GM18909 (cell line): ENCODE data around the gene MDM2.
A peak's percentile ranks its signal among the peaks of the same experiment; 100 is the strongest.
"Not testable (repeated sequence)": the region's sequence is repeated elsewhere in the genome, so short reads cannot be mapped to it uniquely, and the experiment has no call there.

Experiments used
- ATAC-seq: cut with Tn5 transposase; IDR thresholded peaks from one replicate; pipeline ENCODE4 v1.9.1; 2021; ENCODE audit warnings: mild to moderate bottlenecking; ENCODE audit not compliant: unreplicated experiment, poor library complexity

Gene MDM2

DNA sequence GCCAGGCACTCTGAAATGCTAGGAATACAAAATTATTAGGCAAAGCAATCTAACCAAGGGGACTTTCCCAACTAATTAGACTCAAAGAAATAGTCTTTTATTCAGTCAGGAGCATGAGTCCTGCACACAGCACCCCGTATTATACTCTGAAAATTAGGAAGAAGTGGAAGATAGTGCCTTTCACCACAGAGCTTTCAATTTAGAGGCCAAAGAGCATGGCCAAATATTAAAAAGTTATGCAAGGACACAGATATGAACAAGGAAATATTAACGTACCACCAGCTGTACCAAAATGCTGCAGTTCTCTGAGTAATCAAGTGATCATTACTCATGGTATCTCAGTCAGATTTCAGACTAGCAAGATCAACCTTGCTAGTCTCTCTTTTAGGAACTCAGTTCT lies 22.6 kb upstream of the MDM2 start:
- no peak for ATAC-seq

DNA sequence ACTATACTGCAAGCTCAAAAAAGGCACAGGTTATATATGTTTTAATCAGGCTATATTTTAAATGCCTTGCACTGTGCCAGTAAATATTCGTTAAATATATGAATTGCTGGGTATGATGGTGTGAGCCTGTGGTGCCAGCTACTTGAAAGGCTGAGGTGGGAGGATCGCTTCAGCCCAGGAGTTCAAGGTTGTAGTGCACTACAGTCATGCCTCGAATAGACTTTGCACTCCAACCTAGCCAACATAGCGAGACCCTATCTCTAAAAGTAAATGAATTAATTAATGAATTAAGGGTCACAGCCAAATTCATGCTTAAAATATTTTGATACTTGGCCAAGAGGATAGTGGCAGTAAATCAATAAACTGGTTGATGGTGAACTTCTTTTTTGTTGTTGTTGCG lies 22.2 kb upstream of the MDM2 start:
- ATAC-seq = no peak

DNA sequence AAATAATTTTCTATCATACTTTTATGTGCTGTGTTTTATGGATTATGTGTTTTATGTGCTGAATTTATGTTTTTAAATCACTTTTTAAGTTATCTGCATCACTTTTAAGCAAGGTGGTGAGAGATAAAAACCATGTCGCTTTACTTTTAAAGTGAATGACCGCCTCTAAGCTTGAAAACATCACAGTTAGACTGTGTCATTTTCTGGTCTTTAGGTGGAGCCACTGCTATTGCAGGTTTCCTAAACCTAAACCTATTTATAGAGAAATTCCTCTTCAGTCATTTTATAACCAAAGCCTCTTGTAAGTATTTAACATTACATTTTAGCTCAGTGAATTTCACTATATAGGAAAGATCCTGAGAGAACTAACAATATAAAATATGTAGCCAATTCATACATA lies 21.0 kb upstream of the MDM2 start:
- ATAC-seq = no peak

DNA sequence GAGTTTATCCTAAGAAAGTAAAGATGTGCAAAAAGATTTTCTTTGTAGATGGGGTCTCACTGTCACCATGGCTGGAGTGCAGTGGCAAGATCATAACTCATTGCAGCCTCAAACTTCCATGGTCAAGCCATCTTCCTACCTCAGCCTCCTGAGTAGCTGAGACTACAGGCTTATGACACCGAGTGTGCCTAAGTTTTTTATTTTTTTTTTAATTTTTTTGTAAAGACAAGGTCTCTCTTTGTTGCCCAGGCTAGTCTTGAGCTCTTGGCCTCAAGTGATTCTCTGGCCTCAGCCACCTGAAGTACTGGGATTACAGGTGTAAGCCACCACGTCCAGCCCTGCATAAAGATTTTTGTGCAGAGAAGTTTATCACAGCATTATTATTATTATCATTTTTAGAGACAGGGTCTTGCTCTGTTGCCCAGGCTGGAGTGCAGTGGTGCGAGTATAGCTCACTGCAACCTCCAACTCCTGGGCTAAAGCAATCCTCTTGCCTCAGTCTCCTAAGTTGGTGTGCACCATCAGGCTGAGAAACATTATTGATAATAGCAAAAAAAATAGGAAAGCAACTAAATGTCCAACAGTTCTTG lies 19.3 kb upstream of the MDM2 start:
- no peak for ATAC-seq

DNA sequence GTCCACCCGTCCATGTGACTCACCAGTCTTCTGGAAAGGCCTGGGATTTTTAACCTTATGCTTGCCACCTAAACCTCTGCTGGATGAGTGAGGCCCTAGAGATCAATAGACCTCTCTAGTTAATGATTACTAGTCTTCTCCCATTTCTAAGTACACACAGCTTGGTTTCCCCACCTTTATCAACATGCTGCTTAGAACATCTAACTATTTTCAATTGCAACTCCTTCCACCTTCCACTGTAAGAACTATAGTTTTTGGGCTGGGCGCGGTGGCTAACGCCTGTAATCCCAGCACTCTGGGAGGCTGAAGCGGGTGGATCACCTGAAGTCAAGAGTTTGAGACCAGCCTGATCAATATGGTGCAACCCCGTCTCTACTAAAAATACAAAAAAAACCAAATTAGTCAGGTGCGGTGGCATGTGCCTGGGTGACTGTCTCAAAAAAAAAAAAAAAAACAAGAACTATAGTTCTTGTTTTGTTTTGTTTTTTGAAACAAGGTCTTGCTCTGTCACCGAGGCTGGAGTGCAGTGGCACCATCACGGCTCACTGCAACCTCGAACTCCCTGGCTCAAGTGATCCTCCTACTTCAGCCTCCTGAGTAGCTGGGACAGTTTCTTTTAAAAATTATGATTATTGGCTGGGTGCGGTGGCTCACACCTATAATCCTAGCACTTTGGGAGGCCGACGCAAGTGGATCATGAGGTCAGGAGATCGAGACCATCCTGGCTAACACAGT lies 18.7 kb upstream of the MDM2 start:
- ATAC-seq = no peak

DNA sequence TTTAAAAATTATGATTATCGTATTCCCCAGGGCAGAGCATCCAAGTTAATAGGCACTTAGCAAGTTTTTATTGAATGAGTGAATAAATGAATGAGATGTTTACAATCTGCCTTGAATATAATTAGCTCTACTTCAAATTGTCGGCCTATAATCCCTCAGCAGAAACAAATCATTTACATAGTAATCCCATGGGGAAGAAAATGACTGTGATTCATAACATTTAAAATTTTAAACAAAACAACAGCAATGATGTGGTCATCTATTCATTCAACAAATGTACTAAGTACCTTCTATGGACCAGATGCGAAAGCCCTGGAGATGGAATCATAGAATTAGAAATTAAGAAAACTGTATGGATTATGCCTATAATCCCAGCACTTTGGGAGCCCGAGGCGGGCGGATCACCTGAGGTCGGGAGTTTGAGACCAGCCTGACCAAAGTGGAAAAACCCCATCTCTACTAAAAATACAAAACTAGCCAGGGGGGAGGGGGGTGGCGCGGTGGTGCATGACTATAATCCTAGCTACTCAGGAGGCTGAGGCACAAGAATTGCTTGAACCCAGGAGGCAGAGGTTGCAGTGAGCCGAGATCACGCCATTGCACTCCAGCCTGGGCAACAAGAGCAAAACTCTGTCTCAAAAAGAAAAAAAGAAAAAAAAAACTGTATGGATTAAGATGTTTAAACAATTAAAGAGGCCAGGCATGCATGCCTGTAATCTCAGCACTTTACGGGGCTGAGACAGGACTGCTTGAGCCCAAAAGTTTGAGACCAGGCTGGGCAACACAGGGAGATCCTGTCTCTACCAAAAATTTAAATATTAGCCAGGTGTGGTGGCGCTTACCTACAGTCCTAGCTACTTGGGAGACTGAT lies 17.7 kb upstream of the MDM2 start:
- no peak for ATAC-seq

DNA sequence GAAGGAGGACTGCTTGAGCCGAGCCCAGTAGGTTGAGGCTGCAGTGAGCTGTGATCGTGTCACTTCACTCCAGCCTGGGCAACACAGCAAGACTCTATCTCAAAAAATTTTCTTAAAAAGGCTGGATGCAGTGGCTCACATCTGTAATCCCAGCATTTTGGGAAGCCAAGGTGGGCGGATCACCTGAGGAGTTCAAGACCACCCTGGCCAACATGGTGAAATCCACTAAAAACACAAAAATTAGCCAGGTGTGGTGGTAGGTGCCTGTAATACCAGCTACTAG lies 17.1 kb upstream of the MDM2 start:
- ATAC-seq = no peak

DNA sequence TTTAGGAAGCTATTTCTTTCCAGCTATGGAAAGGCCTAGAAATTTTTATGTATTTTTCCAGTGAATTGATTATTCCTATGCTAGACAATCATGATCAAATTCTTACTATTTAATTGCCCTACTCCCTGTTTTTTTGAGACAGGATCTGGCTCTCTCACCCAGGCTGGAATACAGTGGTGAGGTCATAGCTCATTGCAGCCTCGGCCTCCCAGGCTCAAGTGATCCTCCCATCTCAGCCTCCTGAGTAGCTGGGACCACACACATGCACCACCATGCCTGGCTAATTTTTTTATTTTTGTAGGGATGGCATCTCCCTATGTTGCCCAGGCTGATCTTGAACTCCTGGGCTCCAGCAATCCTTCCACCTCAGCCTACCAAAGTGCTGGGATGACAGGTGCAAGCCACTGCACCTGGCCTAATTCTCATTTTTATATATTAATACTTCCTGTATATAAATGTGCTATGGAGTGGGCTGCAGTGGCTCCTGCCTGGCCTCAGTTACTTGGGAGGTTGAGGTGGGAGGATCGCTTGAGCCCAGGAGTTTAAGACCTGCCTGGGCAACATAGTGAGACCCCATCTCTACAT lies 16.0 kb upstream of the MDM2 start:
- ATAC-seq = no peak

DNA sequence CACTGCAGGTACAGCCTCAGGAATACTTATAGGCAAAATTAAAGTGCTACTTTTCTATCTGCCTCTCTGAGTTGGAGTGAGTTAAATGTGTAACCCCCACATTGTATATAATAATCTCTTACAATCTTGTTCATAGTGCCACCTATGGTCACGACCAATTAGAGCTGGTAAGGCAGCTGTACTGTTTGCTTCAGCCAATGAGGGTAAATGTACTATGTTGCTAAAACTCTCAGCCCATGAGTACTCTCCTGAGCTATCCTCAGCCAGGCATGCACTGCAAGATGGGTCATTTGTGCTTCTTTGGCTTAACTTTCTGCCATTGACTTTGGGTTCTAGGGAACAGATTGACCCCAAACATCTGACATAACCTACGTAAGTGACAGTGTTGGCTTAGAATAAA lies 15.0 kb upstream of the MDM2 start:
- ATAC-seq = peak; percentile 87

DNA sequence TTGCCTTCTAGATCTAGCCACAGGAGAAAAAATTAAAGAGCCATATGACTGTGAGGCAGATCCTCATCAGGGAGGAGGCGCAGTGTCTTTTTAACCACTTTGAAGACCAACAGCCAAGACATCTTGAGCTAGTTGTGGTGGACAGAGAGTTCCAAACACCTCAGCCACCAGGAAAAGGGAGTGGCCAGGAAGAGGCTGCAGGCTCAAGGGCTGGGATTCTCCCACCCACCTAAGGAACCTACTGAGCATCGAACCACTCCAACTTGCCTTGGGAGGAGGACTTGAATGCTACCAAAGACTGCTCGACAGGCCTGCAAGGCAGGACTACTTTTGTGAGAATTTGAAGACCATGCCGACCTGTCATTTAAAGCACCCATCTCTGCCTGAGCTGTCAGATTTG lies 14.5 kb upstream of the MDM2 start:
- ATAC-seq = peak; percentile 13

DNA sequence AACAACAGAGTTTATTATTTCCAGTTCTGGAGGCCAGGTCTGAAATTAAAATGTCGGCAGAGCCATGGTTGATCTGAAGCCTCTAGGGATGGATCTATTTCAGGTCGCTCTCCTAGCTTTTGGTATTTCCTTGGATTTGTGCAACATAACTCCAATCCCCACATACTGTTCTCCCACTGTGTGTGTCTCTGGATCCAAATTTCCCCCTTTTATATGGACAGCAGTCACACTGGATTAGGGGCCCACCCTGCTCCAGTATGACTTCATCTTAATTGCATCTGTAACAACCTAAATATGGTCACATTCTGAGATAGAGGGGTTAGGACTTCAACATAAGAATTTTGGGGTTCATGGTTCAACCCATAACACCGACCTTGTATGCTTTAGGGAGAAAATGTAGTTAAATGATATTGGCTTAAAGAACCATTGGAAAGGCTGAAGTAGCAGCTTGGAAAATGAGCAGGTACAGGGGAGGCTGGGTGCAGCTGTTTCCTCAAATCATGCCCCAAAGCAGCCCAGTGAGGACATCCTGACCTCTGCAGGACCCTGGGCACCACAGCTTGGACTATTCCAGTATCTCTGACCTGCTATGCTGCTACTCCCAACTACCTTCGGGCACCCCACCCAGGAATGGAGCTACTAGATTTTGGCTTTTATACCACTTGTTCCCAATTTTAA lies 13.9 kb upstream of the MDM2 start:
- no peak for ATAC-seq

DNA sequence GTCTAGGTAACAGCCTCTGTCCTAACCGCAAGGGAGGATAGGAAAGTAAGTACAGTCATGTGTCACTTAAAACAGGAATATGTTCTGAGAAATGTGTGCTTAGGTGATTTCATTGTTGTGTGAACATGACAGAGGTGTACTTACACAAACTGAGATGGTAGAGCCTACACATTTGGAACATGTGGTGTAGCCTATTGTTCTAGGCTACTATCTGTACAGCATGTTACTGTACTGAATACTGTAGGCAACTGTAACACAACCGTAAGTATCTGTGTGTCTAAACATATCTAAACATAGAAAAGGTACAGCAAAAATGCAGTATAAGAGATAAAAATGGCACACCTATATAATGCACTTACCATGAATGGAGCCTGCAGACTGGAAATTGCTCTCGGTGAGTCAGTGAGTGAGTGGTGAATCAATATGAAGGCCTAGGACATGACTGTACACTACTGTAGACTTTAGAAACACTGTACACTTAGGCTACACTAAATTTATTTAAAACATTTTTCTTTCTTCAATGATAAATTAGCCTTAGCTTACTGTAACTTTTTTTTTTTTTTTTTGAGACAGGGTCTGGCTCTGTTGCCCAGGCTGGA lies 13.2 kb upstream of the MDM2 start:
- ATAC-seq = no peak

DNA sequence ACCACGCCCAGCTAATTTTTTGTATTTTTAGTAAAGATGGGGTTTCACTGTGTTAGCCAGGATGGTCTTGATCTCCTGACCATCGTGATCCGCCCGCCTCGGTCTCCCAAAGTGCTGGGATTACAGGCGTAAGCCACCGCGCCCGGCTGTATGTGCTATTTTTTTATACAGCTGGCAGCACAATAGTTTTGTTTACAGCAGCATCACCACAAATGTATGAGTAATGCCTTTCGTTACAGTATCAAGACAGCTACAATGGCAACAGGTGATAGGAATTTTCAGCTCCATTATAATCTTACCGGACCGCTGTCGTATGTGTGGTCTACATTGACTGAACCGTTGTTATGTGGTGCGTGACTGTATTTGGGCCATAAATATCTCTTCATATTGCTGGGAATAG lies 11.6 kb upstream of the MDM2 start:
- ATAC-seq = no peak

DNA sequence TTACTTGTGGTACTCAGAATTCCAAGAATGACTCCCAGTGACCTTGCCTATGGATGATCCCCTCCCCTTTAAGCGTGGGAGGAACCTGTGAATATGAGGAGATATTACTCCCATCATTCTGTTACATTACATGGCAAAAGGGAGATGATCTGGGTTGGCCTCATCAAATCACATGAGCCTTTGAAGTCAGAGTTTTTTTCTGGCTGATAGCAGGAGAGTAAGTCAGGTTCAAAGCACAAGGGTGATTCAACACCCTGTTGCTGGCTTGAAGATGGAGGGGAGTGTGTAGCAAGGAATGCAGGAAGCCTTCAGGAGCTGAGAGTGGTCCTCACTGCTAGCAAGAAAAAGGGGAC lies 9.1 kb upstream of the MDM2 start:
- ATAC-seq = no peak

DNA sequence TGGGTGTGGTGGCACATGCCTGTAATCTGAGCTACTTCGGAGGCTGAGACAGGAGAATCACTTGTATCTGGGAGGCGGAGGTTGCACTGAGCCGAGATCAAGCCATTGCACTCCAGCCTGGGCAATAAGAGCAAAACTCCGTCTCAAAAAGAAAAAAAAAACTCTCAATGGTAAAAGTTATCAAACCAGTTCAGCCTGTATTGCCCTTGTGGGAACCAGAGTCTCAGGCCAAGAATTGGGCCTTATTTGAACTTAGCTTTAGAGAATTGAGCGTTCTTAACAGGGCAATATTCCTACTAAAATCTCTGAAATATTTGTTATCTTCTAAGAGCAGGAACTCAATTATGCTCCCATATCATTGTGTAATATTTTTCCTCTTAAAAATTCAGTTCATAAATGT lies 7.7 kb upstream of the MDM2 start:
- ATAC-seq = no peak

DNA sequence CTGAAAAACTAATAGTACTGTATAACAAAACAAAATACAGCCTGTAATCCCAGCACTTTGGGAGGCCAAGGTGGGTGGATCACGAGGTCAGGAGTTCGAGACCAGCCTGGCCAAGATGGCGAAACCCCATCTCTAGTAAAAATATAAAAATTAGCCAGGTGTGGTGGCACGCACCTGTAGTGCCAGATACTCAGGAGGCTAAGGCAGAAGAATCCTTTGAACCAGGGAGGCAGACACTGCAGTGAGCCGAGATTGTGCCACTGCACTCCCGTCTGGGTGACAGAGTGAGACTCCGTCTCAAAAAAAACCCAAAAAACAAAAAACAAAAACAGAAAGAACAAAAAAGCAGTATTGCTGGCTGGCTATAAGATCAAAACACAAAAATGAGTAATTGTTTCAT lies 6.9 kb upstream of the MDM2 start:
- ATAC-seq = not testable (repeated sequence)

DNA sequence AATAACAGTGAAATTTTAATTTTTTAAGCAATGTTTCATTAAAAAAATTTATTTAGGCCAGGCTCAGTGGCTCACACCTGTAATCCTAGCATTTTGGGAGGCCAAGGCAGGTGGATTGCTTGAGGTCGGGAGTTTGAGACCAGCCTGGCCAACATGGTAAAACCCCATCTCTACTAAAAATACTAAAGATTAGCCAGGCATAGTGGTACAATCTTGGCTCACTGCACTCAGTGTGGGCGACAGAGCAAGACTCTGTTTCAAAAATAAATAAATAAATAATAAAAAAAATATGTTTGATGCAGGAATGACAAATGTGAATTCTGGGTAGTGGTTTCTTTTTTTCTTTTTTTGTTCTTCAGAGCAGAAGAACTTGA lies 5.6 kb upstream of the MDM2 start:
- ATAC-seq = peak; percentile 30

DNA sequence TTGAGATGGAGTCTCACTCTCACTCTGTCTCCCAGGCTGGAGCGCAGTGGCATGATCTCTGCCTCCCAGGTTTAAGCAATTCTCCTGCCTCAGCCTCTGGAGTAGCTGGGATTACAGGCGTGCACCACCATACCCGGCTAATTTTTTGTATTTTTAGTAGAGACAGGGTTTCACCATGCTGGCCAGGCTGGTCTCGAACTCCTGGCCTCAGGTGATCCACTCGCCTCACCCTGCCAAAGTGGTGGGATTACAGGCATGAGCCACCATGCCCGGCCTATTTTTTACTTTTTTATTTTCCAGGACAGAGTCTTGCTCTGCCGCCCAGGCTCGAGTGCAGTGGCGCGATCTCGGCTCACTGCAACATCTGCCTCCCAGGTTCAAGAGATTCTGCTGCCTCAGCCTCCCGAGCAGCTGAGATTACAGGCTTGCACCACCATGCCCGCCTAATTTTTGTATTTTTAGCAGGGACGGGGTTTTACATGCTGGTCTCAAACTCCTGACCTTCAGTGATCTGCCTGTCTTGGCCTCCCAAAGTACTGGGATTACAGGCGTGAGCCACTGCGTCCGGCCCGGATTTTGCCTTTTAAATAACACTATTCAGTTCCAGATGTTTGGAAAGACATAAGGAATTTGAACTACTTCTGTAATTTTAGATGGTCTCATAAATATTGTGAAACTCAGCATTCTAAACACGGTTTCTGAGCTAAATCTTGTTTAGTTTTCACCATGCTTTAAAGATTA lies 4.9 kb upstream of the MDM2 start:
- ATAC-seq = not testable (repeated sequence)

DNA sequence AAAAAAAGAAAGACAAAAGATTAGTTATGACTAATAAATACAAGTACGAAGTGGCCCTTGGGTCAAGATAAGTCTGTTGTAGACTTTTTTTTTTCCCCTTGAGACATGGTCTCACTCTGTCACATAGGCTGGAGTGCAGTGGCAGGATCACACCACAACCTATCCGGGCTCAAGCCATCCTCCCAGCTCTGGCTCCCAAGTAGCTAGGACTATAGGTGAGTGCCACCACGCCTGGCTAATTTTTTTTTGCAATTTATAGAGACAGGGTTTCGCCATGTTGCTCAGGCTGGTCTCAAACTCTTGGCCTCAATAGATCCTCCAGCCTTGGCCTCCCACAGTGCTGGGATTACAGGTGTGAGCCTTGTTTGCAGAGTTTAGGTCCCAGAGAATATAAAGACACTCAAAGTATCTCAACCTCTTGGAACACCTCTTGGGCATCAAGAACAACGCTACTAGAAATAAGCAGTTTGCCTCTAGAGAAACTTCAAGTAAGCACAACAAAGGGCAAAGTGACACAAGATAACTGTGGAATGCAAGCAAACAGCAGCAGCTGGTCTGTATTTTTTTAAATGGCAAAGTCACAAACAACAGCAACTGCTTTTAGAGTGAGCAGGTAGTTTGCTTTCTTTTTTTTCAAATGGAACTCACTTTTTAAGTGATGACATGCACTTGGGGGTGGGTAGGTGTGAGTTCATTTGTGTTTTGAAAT lies 3.9 kb upstream of the MDM2 start:
- no peak for ATAC-seq
